ENCODE results near the gene DDB1.

DNA sequence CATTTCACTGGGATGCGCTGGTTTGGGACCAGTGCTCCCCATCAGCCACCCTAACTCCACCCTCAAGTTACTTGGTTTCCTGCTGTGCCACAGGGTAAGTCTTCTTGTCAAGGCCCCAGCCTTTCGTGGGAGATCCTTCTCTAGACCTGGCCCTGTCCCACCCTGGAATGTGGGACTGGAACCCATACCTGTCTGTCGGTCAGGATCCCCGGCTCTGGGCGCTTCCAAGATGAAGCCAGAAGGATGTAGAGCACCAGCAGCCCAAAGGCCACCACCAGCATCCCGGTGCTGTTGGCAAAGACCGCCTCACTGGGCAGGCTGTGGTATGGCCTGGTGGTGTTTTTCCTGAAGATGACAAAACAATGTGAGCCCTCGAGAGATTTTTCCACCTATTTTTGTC lies 17.9 kb upstream of the DDB1 start:
- TF ChIP-seq POLR2A (IDR thresholded peaks at IDR 0.05) = no peak
- TF ChIP-seq, protein P1, sequence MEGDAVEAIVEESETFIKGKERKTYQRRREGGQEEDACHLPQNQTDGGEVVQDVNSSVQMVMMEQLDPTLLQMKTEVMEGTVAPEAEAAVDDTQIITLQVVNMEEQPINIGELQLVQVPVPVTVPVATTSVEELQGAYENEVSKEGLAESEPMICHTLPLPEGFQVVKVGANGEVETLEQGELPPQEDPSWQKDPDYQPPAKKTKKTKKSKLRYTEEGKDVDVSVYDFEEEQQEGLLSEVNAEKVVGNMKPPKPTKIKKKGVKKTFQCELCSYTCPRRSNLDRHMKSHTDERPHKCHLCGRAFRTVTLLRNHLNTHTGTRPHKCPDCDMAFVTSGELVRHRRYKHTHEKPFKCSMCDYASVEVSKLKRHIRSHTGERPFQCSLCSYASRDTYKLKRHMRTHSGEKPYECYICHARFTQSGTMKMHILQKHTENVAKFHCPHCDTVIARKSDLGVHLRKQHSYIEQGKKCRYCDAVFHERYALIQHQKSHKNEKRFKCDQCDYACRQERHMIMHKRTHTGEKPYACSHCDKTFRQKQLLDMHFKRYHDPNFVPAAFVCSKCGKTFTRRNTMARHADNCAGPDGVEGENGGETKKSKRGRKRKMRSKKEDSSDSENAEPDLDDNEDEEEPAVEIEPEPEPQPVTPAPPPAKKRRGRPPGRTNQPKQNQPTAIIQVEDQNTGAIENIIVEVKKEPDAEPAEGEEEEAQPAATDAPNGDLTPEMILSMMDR (IDR thresholded peaks at IDR 0.05) = no peak

Measured in gastroesophageal sphincter (tissue), 3 donors.